ENCODE results near the gene PKIG. TPM values are rescaled to one million over a fixed set of nuclear protein-coding genes. Genes with fewer than 3 reads are reported as not detected.

The PKIG gene
- polyA plus RNA-seq, 1 donor from 2014 or later: 174 TPM

- Histone ChIP-seq H2AFZ (ENCODE audit: low read depth, low read length) (no peak overlapping the region), H3K79me2 (replicated peaks; ENCODE audit: insufficient read depth, low read length) (peaks cover 11% of the 10 kb centered on the region)
- TF ChIP-seq CTCF (IDR thresholded peaks at IDR 0.05; ENCODE audit: poor library complexity, severe bottlenecking): no peak
- no peak for TF ChIP-seq TAF1 (IDR thresholded peaks at IDR 0.05; ENCODE audit: low read depth)
- TF ChIP-seq EZH2 (IDR thresholded peaks at IDR 0.05; ENCODE audit: borderline replicate concordance, insufficient read depth, low read length, poor library complexity, severe bottlenecking): no peak
- TF ChIP-seq SMC3 (conservative IDR thresholded peaks at IDR 0.05; ENCODE audit: poor library complexity): no peak
- TF ChIP-seq RAD21 (conservative IDR thresholded peaks at IDR 0.05): no peak
- TF ChIP-seq REST (IDR thresholded peaks at IDR 0.05; ENCODE audit: borderline replicate concordance): no peak
- TF ChIP-seq EP300 (conservative IDR thresholded peaks at IDR 0.05; ENCODE audit: poor library complexity, severe bottlenecking): no peak
- no peak for TF ChIP-seq POLR2AphosphoS5 (IDR thresholded peaks at IDR 0.05)
- TF ChIP-seq MXI1 (conservative IDR thresholded peaks at IDR 0.05; ENCODE audit: poor library complexity, severe bottlenecking): no peak
Measured at GRCh38 chr20:44541992-44542391, 40.4 kb upstream of the PKIG start.

GRCh38 chr20:44542890-44543289 lies 39.5 kb upstream of the PKIG start:
- Histone ChIP-seq H3K4me2 (ENCODE audit: low read length) (no peak overlapping the region), H3K36me3 (ENCODE audit: insufficient read depth, low read length) (no peaks in the 10 kb centered on the region), H3K9me2 (ENCODE audit: insufficient read depth, low read length) (no peaks in the 10 kb centered on the region), H3K4me3 (ENCODE audit: low read length) (no peak overlapping the region), H3K27ac (ENCODE audit: low read length) (no peak overlapping the region), H3F3A (ENCODE audit: insufficient read depth, low read length, poor library complexity, severe bottlenecking) (no peaks in the 10 kb centered on the region), H2AFZ (ENCODE audit: low read depth, low read length) (no peak overlapping the region), H3K9me3 (ENCODE audit: low read length) (no peaks in the 10 kb centered on the region), H3K9ac (ENCODE audit: low read length) (no peak overlapping the region), H4K20me1 (ENCODE audit: insufficient read depth) (no peaks in the 10 kb centered on the region), H3K27me3 (ENCODE audit: insufficient read depth, low read depth, low read length) (no peaks in the 10 kb centered on the region), H3K79me2 (replicated peaks; ENCODE audit: insufficient read depth, low read length) (peaks cover 13% of the 10 kb centered on the region)
- no peak for TF ChIP-seq MXI1 (conservative IDR thresholded peaks at IDR 0.05; ENCODE audit: poor library complexity, severe bottlenecking)
- no peak for TF ChIP-seq EP300 (conservative IDR thresholded peaks at IDR 0.05; ENCODE audit: poor library complexity, severe bottlenecking)
- no peak for TF ChIP-seq TAF1 (IDR thresholded peaks at IDR 0.05; ENCODE audit: low read depth)
- TF ChIP-seq POLR2AphosphoS5 (IDR thresholded peaks at IDR 0.05): no peak
- TF ChIP-seq SMC3 (conservative IDR thresholded peaks at IDR 0.05; ENCODE audit: poor library complexity): no peak
- TF ChIP-seq REST (IDR thresholded peaks at IDR 0.05; ENCODE audit: borderline replicate concordance): no peak
- TF ChIP-seq CTCF (IDR thresholded peaks at IDR 0.05; ENCODE audit: poor library complexity, severe bottlenecking): no peak
- no peak for TF ChIP-seq EZH2 (IDR thresholded peaks at IDR 0.05; ENCODE audit: borderline replicate concordance, insufficient read depth, low read length, poor library complexity, severe bottlenecking)
- no peak for TF ChIP-seq RAD21 (conservative IDR thresholded peaks at IDR 0.05)

More at GRCh38 chr20:44541992-44542391, 40.4 kb upstream of the PKIG start:
- no peaks in the 10 kb centered on the region for H3K9me3 ChIP-seq (ENCODE audit: low read length)
- no peaks in the 10 kb centered on the region for H3F3A ChIP-seq (ENCODE audit: insufficient read depth, low read length, poor library complexity, severe bottlenecking)
- H3K27ac ChIP-seq (ENCODE audit: low read length): no peak overlapping the region
- no peak overlapping the region for H3K4me2 ChIP-seq (ENCODE audit: low read length)
- no peaks in the 10 kb centered on the region for H3K27me3 ChIP-seq (ENCODE audit: insufficient read depth, low read depth, low read length)
- no peaks in the 10 kb centered on the region for H3K36me3 ChIP-seq (ENCODE audit: insufficient read depth, low read length)
- no peaks in the 10 kb centered on the region for H3K9me2 ChIP-seq (ENCODE audit: insufficient read depth, low read length)
- no peaks in the 10 kb centered on the region for H4K20me1 ChIP-seq (ENCODE audit: insufficient read depth)
- H3K4me3 ChIP-seq (ENCODE audit: low read length): no peak overlapping the region
- H3K9ac ChIP-seq (ENCODE audit: low read length): no peak overlapping the region

Measured in neural cell (in vitro differentiated cells).